NB4 (cell line): ENCODE measurements around the gene SRPRA.

ENCODE experiments used
- CTCF ChIP-seq: IDR thresholded peaks from one replicate; pipeline ENCODE4 v1.5.1; 2012; ENCODE audit warnings: low read depth, low read length
- MYC ChIP-seq: IDR thresholded peaks from 2 replicates; pipeline ENCODE4 v1.6.1; 2011; ENCODE audit warnings: low read depth, low read length
- POLR2A ChIP-seq: IDR thresholded peaks from 2 replicates; pipeline ENCODE4 v1.6.1; 2011; ENCODE audit warnings: mild to moderate bottlenecking; ENCODE audit not compliant: insufficient read length; ENCODE audit errors: extremely low read depth
- TF ChIP-seq, protein P1 (sequence below): IDR thresholded peaks from 2 replicates; pipeline ENCODE4 v1.6.1; 2011; ENCODE audit warnings: low read depth, low read length

GRCh38 chr11:126219547-126219946, 49.1 kb downstream of the SRPRA start:
- TF ChIP-seq CTCF (no peak), POLR2A (no peak), MYC (no peak)
- TF ChIP-seq, protein P1, sequence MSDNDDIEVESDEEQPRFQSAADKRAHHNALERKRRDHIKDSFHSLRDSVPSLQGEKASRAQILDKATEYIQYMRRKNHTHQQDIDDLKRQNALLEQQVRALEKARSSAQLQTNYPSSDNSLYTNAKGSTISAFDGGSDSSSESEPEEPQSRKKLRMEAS = no peak
